ENCODE measurements around the gene ATL2.

ATL2 gene

GRCh38 chr2:38248255-38248654, 128.8 kb downstream of the ATL2 start:
- DNase-seq (ENCODE audit: low read depth): no peak

- DNase-seq (ENCODE audit: low read depth): no peak
Measured at GRCh38 chr2:38246105-38246504, 131.0 kb downstream of the ATL2 start.

- DNase-seq (ENCODE audit: low read depth): no peak
Measured at GRCh38 chr2:38245114-38245641, 131.9 kb downstream of the ATL2 start.

GRCh38 chr2:38244301-38244700, 132.8 kb downstream of the ATL2 start:
- DNase-seq (ENCODE audit: low read depth): no peak
